ENCODE data around the gene NR5A1. TPM values are rescaled to one million over a fixed set of nuclear protein-coding genes. Genes with fewer than 3 reads are reported as not detected.

Gene NR5A1
- total and polyA plus RNA-seq, 2 of the 13 experiments (the other 11 are each of a cell fraction or from before 2014, with no cell fraction given): 28.9 to 44.7 TPM

DNA sequence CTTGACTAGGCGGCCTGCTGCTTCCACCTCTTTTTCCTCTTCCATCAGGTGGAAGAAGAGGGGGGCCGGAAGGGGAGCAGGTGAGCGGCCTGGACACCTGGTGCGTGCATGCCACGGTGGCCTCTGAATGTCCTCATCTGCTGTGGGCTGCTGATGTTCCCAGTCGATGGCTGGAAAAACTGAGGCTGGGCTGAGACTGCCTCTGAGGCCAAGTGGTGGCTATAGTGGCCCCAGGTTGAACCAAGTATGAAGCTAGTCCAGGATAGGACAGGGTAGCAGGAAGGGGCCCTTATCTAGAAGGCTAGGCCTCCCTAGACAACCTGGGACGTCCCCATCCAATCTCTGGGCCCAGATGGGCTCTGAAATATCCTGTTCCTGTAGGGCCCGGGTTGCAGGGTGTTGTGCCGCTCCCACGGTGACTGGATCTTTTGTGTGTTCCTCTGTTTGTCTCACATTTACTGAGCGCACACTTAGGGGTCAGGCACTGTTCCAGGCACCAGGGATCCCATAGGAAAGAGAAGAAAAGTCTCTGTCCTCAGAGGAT is 753 bp upstream of the NR5A1 start (continued):
- TF ChIP-seq ZNF772 (CRISPR knock-in tag; IDR thresholded peaks at IDR 0.05) (0 out of 2 replicates have a peak, but pooled peaks have one; percentile 23), ZBTB38 (CRISPR knock-in tag; IDR thresholded peaks at IDR 0.05) (peak; percentile 14), ZNF263 (CRISPR knock-in tag; IDR thresholded peaks at IDR 0.05) (0 out of 2 replicates have a peak, but pooled peaks have one; percentile 24), PCBP1 (IDR thresholded peaks at IDR 0.05; ENCODE audit: borderline replicate concordance, low read depth, low read length) (no peak), MNT (IDR thresholded peaks at IDR 0.05) (no peak), KLF13 (CRISPR knock-in tag; IDR thresholded peaks at IDR 0.05) (0 out of 2 replicates have a peak, but pooled peaks have one; percentile 32), ZNF34 (CRISPR knock-in tag; IDR thresholded peaks at IDR 0.05; ENCODE audit: borderline replicate concordance) (0 out of 2 replicates have a peak, but pooled peaks have one; percentile 53), ZBTB33 (CRISPR knock-in tag; IDR thresholded peaks at IDR 0.05) (0 out of 2 replicates have a peak, but pooled peaks have one; percentile 6), ZNF335 (CRISPR knock-in tag; IDR thresholded peaks at IDR 0.05) (no peak), ZNF510 (CRISPR knock-in tag; IDR thresholded peaks at IDR 0.05; ENCODE audit: low read depth) (no peak), ZNF329 (CRISPR knock-in tag; IDR thresholded peaks at IDR 0.05; ENCODE audit: low read depth) (0 out of 2 replicates have a peak, but pooled peaks have one; percentile 59), GATAD2A (CRISPR knock-in tag; IDR thresholded peaks at IDR 0.05) (no peak), HOXA9 (CRISPR knock-in tag; IDR thresholded peaks at IDR 0.05; ENCODE audit: borderline replicate concordance) (no peak), FOXJ3 (CRISPR knock-in tag; IDR thresholded peaks at IDR 0.05; ENCODE audit: borderline replicate concordance) (no peak), ZNF704 (CRISPR knock-in tag; IDR thresholded peaks at IDR 0.05; ENCODE audit: borderline replicate concordance) (0 out of 2 replicates have a peak, but pooled peaks have one; percentile 26), USF2 (IDR thresholded peaks at IDR 0.05; ENCODE audit: low read depth, low read length) (no peak), USF2 (CRISPR knock-in tag; IDR thresholded peaks at IDR 0.05; ENCODE audit: borderline replicate concordance) (no peak), ZSCAN22 (CRISPR knock-in tag; IDR thresholded peaks at IDR 0.05) (0 out of 2 replicates have a peak, but pooled peaks have one; percentile 13), ZNF788 (CRISPR knock-in tag; IDR thresholded peaks at IDR 0.05; ENCODE audit: borderline replicate concordance) (0 out of 2 replicates have a peak, but pooled peaks have one; percentile 48), CREB1 (IDR thresholded peaks at IDR 0.05) (no peak), CREB1 (CRISPR knock-in tag; IDR thresholded peaks at IDR 0.05) (no peak)
- TF ChIP-seq, protein P1, sequence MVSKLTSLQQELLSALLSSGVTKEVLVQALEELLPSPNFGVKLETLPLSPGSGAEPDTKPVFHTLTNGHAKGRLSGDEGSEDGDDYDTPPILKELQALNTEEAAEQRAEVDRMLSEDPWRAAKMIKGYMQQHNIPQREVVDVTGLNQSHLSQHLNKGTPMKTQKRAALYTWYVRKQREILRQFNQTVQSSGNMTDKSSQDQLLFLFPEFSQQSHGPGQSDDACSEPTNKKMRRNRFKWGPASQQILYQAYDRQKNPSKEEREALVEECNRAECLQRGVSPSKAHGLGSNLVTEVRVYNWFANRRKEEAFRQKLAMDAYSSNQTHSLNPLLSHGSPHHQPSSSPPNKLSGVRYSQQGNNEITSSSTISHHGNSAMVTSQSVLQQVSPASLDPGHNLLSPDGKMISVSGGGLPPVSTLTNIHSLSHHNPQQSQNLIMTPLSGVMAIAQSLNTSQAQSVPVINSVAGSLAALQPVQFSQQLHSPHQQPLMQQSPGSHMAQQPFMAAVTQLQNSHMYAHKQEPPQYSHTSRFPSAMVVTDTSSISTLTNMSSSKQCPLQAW (CRISPR knock-in tag; IDR thresholded peaks at IDR 0.05): peak; percentile 34; the same call in 1 of the 2 replicates
